HG03565 (cell line): ENCODE measurements around the gene PCSK5.
"Not testable (repeated sequence)": the region's sequence is repeated elsewhere in the genome, so short reads cannot be mapped to it uniquely, and the experiment has no call there.

Experiments
- ATAC-seq: cut with Tn5 transposase; IDR thresholded peaks from one replicate; pipeline ENCODE4 v1.9.1; 2021; ENCODE audit warnings: mild to moderate bottlenecking, moderate library complexity; ENCODE audit not compliant: unreplicated experiment

PCSK5 gene

DNA sequence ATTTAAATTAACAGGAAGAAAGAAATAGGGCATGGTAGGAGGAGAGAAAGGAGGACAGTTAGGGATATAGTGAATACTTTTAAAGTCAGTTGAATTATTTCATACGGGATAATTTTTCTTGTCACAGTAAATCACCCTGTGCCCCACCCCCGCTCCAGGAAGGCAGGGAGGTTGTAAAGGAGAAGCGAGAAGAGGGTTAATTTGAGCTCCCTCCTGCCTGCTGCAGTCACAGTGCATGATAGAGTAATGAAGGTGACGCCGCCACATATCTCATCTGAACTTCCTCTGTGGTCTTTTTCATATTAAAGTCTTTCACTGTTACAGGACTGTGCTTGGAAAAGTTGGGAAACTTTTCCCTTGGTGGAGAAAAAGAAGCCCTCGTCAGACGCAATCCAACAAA, 896 bp upstream of the PCSK5 start:
- ATAC-seq: no peak

DNA sequence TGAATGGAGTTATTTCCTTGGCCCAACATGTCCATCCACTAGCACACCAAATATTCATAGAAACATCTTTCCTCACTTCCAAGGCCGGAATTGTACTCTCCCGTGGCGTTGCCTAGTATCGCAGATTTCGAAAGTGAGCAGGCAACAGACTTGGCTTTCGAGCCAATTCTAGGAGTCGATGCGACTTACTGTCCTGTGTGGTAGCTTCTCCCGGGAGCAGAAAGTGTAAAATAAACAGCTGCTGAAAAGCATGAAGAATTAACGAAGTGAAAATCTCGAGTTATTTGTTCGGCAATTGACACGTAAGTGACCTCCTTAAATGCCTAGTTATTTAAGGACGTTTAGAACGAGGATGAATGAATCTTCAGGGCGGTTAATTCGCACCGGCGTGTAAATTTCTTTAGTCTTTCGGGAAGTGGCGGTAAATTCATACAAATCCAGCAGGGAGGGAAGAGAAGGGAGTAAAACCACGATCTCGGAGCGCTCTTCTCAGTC, 449 bp upstream of the PCSK5 start:
- ATAC-seq: no peak

DNA sequence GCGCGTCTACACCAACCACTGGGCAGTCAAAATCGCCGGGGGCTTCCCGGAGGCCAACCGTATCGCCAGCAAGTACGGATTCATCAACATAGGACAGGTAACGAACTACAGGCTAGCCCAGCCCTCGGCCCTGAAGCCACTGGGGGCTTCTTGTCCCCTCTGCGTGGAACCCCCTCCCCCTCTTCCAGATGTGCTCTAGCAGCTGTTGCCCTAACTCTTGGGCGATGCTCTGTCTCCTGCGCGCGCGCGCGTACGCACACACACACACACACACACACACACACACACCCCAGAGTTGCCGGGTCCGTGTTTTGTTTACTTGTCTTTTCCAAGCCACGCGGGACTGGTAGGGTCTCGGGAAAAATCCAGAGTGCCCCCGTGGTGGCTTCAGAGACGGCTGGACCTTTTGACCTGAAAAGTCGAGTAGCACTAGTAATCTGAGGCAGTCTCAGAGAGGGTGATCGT, 836 bp downstream of the PCSK5 start:
- no peak for ATAC-seq

DNA sequence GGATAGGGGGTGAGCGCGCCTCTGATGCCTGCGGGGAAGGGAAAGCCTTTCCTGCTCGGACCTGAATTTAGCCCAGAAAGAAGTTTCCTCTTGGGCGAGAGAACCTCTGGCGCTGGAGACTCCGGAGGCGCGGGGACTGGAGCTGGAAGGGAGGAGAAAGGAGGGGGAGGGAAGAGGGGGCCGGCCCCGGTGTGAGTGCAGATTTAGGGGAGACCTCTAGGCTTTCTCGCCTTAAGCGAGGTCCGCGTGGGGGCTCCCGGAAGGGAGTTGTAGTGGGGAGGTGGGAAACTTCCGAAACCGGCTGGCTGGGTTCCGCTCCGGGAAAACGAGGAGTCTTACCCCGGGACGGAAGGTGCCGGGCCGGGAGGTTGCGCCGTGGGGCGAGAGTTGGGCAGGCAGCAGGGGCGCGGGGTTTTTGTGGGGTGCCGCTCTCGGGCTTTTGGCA, 1.3 kb downstream of the PCSK5 start:
- no peak for ATAC-seq

DNA sequence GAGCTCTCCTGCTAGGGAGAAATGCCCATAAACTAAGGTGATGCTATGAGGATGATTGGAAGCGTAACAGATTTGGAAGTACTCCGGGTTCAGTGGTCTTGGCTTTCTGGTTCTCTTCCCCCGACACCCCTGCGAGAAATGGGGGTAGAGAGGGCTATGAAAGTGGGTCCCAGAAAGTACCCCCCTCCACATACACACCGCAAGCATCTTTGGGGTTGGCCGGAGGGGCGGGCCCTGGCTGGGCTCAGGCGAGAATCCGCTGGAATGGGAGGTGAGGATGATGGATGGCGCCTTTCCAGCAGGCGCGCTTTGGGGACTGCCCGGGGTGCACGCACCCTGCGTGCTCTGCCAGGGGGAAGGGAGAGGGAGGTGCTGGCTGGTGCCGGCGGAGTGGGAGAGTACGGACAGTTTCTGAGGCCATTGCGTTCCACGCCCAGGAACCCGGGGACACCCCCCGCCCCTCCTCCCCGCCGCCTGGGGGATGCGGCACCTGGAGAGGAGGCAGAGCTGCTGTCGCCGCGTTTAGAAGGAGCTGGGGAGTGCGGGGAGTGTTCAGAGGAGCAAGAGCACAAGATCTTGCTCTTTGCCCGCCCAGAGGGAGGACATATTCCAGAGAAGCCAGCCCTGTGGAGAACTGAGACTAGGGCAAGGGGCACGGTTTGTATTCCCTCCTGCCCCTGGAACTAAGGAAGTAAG, 1.9 kb downstream of the PCSK5 start:
- no peak for ATAC-seq

DNA sequence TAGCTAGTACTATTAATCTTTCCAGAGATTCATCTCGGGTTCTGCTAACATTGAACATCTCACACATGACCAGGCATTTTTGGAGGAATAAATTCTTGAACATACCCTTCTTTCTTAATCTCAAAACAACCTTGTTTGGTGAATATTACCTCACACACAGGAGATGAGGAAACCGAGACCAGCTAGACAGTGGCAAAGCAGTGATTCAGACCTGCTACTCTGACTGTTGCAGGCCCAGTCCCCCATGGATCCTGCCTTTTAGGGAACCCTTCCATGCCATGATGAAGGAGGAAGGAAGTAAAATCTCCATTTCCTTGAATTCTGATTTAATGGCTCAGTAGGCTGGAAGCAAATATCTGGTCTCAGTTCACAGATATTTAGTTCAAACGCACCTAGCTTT, 2.6 kb downstream of the PCSK5 start:
- no peak for ATAC-seq

DNA sequence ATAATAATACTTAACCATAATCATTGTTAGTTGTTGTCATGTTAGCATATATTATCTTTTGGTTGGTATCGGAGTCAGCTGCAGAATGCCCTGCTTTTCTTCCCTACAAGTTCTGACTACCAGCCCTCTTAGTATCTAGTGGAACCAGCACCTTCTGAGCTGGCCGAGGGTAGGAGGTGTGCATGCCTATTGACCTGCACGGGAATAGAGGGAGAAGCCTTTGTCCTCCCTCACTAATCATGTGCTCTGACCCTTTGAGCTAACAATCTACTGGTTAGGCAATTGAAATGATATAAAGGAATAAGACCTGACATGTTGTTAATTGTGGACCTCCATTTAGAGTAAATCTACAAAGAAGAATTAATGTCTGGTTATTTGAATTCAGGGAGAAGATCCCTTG, 4.1 kb downstream of the PCSK5 start:
- no peak for ATAC-seq

DNA sequence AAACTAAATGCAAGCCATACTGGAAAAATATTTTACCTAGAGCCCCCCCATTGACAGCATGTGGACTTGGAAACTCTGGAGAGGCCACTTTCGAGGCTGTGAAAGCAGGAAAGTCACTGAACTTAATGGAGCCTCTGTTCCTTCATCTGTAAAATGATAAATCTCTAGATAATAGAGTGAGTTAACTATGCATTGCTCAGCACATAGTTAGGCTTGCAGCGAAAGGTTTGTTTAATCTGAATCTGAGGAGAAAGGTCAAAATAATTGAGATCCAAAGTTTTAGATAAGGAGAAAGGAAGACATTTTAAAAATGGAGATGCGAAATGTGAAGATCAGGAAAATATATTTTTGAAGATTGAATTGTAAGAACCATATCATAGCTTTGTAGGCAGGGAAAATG, 4.6 kb downstream of the PCSK5 start:
- no peak for ATAC-seq

DNA sequence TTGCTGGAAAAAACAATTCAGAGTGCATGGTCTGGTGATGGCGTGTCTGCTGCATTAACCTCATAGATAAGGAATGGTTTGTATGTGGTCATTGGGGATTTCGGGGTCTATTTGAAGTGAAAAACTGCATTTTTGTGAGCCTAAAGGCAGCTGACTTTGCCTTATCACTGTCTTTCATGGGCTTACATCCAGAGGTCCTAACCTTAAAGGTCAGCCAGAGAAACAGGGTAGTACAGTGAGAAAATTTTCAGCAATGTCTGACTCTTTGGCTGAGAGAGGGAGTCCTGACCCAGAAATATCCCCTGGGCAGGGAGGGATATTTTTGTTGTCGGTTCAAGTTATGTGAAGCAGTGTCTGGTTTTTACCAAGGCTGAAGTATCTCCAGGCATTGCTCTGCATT, 5.7 kb downstream of the PCSK5 start:
- ATAC-seq: no peak

DNA sequence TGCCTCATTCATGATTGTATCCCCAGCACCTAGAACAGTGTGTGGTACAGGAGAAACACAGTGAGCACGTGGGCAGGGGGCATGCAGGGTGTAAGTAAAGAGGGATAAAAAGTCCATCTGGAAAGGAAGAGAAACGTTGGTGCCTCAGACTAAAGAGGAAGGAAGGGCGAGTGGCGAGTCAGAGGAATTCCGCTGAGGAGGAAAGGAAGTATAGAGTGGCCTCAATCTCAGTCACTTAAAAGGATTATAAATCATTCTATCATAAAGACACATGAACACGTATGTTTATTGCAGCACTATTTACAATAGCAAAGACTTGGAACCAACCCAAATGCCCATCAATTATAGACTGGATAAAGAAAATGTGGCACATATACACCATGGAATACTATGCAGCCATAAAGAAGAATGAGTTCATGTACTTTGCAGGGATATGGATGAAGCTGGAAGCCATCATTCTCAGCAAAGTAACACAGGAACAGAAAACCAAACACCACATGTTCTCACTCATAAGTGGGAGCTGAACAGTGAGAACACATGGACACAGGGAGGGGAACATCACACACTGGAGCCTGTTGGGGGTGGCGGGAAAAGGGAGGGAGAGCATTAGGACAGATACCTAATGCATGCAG, 10.5 kb downstream of the PCSK5 start:
- ATAC-seq: not testable (repeated sequence)

DNA sequence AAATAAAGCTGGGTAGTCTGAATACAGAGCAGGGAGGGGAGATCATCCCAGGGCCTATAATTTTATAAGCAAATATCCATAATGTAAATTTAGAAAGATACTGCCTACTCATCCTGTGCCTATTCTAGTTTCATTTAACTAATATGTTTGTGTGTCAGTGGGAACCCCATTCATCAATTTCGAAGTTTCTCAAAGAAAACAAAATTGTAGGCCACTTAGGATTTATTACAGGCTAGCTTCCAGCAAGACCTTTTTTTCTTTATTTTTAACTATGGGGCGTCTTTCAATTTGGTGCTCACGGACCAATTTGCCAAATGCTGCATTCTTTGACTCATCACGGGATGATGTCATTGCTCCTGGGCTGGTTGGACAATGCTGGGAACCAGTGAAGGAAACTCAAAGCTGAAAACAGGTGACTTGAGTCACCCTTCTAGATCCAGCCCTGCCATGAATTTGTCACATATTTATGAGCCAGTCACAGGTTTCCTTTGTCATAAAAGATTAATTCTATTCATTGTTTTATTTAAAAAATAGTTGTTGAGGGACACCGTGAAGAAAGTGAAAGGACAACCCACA, 13.4 kb downstream of the PCSK5 start:
- ATAC-seq: no peak

DNA sequence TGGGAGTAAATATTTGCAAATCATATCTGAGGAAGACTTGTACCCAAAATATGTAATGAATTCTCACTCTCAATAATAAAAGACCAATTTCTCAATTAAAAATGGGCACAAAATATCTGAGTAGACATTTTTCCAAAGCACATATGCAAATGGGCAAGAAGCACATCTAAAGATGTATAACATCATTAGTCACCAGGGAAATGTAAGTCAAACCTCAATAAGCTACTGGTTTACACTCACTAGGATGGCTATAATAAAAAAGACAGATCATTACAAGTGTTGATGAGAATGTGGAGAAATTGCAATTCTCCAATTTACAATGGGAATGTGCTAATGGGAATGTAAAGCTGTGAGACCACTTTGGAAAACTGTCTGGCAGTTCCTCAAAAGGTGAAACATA, 13.9 kb downstream of the PCSK5 start:
- no peak for ATAC-seq

DNA sequence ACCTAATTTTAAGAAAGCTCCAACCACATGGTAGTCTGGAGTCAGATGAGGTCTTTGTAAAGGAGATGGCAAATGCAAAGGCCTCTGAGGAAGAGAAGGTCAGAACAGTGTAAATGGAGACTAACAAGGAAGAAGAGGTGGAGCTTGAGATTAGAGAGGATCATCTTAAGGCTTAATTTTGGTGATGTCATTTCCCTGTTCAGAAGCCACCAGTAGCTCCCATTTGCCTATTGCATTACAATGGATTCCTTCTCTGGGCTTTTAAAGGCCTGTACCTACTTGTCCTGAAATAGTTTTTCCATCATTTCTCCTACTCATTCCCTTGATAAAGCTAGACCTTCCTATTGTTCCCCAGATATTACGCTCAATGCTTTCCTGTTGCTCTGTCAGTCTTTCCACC, 16.1 kb downstream of the PCSK5 start:
- ATAC-seq: no peak

DNA sequence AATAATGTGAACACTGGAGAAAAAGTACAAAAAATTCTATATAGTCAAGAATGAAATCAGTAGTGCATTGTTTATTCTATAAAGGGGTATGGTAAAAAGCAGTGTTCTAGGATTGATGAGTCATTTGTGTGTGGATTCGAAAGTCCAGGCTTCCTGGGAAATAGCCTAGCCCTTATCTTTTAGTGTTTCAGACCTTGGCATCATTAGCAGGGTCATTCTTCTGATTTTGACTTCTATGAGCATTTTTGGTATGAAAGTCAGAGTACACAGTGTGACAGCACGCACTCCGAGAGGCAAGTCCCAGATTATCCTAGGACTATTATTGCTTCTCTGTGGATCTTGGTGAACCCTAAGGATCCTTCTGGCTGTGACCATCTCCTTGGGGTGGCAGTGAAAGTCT, 16.9 kb downstream of the PCSK5 start:
- no peak for ATAC-seq

DNA sequence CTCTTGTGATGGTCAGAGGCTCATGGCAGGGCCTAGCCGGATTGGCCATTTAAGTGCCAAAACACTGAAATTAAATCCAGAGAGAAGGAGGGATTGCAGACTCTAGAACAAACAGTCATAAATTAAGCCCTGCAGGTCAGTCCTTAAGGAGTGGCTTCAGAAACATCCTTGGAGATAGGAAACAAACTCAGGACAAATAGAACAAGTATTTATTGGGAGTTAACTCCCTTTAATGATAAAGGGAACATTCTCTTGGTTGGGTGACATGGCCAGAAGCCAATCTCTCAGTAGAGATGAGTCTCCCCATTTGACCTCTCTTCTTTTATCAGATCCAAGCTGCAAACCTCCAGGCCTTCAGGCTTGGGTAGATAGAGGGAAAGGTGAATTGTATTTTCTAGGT, 17.4 kb downstream of the PCSK5 start:
- no peak for ATAC-seq

DNA sequence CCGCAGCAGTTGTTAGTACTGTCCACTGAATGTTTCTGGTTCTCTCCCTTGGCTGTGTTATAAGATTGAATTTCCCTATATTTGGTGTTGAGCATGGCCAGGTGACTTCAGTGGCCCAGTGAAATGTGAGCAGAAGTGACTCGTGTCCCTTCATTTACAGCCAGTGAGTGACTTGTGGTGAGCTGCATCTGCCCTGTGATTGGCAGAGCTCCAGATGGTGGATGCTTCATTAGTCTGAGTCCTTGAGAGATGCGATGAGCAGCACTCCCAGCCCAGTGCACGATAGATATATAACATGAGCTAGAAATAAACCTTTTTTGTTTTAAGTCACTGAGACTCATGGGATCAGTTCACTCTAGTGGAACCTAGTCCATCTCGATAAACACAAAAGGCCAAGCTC, 19.3 kb downstream of the PCSK5 start:
- ATAC-seq: no peak

DNA sequence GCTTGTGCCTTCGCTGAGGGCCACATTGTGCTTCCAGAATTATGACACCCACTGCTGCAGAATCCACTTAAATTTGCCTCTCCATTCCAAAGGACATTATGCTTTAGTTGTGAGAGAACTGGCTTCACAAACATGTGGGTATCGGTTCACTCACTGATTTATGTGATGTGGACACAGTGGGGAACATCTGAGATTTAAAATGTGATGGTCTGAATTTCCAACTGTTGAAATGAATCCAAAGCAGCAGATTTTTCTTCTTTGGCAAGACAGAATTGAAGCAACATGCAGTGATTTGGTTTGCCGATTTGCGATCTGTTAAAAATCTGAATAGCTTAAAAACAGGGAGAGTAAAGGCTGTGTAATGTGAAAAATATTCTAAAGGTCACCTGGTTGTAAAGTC, 20.3 kb downstream of the PCSK5 start:
- ATAC-seq: no peak

DNA sequence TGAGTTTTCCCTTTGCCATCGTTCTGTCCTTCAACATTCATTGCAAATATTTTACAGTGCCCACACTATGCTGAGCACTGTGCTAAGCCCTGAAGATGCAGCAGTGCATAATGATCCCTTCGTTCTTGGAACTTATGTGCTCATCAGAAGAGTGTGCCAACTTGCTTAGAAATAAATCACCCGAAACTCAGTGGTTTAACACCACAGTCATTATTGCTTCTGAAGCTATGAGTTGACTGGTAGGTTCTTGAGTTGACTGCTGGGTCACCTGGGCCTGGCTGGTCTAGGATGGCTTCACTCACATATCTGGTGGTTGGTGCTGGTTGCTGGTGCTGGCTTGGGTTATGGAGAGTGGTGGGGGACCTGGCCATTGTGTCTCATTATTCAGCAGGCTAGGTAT, 20.9 kb downstream of the PCSK5 start:
- ATAC-seq: no peak

DNA sequence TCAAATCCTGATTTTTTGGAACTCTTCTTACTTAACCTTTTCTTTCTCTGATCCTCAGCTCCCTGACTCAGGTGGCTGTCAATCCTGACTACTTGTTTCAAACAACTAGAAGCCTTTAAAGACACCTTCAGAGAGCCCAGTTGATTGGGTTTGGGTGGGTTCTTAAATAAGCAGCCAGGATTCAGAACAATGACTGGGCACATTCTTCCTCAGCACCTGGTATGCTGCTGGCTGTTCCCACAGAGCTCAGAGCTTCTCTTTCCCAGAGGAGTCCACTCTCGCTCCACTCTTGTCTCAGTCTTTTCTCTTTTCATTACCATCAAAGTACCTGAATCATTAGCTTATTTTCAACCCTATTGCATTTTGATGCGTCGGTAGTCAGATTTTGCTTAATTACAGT, 22.5 kb downstream of the PCSK5 start:
- ATAC-seq: no peak

DNA sequence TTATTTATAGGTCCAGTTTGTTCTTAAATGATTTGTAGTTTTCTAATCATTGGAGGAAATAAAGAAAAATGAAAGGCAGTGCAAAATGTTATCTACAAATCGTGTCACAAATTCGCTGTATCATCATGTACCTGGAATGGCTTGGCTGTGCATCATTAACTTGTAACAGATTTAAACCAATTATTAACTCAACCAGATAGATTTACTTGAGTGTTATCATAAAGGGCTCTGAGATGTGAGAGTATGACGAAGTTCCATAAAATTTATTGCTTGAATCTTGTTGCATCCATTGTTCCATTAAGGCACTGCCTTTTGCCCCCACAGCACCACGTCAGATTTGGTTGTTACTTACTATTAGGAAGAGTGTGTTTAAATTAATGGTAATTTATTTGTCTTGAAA, 23.5 kb downstream of the PCSK5 start:
- no peak for ATAC-seq

DNA sequence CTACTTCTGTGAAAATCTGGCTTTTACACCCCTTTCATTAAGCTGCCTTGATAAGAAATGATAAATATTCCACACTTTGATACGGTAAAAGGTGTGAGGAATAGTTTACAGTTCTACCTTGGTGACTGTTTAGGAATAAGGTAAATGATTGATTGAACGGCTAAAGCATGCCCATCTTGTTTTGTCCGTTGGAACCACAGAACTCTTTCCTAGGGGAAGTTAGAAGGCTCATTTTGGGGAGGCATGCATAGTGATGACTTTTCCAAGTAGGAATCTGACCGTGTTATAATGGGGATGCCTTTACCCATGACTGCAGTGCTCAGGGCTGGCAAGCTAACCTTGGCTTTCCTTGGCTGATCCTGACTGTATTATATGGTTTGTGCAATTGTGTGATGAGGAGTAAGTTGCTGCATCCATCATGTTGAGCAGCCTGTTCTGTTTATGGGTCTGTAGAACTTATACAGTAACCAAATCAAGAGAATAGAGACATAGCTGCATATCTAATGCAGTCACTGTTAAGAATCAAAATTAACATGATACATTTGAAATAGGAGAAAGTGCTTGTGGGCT, 24.5 kb downstream of the PCSK5 start:
- ATAC-seq: no peak

DNA sequence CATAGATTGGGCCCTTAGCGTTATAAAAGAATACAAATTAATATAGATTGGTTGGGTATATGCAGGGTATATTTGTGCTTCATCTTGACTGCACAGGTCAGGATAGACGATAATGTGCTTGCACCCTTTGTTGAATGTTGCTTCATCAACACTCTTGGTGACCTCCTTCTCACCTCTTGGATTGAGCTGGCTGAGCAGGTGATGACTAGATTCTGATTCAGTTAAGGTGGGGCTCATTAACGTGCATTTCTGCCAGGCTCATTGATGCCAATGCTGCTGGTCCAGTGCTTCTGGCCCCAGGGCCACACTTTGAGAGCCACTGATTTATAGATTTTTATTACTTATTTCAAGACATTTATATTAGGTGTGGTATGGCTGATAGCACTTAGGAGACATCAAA, 27.7 kb downstream of the PCSK5 start:
- no peak for ATAC-seq
